BJ (cell line): ENCODE measurements around the gene TMEM222. TPM values are rescaled to one million over a fixed set of nuclear protein-coding genes. Genes with fewer than 3 reads are reported as not detected.

ENCODE experiments used
- CTCF ChIA-PET: fragments of 350-600 bp; formaldehyde crosslinking; extraction: SDS; loops from one replicate; lab custom pipeline; 2021; ENCODE audit warnings: antibody characterized with exemption, inconsistent platforms; lab: Yijun Ruan, JAX
- POLR2A ChIA-PET: fragments of 300-600 bp; sonication (Branson Sonifier 250); formaldehyde crosslinking; extraction: SDS; loops from one replicate; lab custom pipeline; 2021; ENCODE audit warnings: antibody characterized with exemption; lab: Charles Lee
- DNase-seq: peaks from one replicate; pipeline ENCODE4 v3.0.0-alpha.2; 2011; ENCODE audit warnings: low read depth
- H3K27me3 ChIP-seq: 2 replicates; pipeline ENCODE4 v1.6.0; 2011; ENCODE audit warnings: low read length; ENCODE audit not compliant: control insufficient read depth, insufficient read depth
- H3K36me3 ChIP-seq: 2 replicates; pipeline ENCODE4 v1.5.1; 2011; ENCODE audit warnings: low read length; ENCODE audit not compliant: control insufficient read depth, insufficient read depth
- H3K4me3 ChIP-seq: 2 replicates; pipeline ENCODE4 v1.5.1; 2011; ENCODE audit warnings: low read depth, mild to moderate bottlenecking, control low read depth, low read length
- CTCF ChIP-seq: IDR thresholded peaks from 2 replicates; pipeline ENCODE4 v1.5.1; 2011; ENCODE audit warnings: low read depth, mild to moderate bottlenecking, control low read depth, inconsistent platforms, low read length, moderate library complexity; ENCODE audit not compliant: insufficient read depth
- polyA minus RNA-seq: library from RNA; depleted of rRNA, polyadenylated mRNA; stranded (reverse); fragments of >200 nt; gene quantifications from 2 replicates; pipeline ENCODE4 v1.2.3, GENCODE V29; 2011; rRNA and poly(A)+ RNA removed
- polyA plus RNA-seq: library from polyadenylated mRNA; depleted of rRNA; stranded (reverse); fragments of >200 nt; gene quantifications from 2 replicates; pipeline ENCODE4 v1.2.3, GENCODE V29; 2011; rRNA removed

The TMEM222 gene, protein sequence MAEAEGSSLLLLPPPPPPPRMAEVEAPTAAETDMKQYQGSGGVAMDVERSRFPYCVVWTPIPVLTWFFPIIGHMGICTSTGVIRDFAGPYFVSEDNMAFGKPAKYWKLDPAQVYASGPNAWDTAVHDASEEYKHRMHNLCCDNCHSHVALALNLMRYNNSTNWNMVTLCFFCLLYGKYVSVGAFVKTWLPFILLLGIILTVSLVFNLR
- polyA plus RNA-seq (39.4 and 76.2 TPM in 2 replicates), polyA minus RNA-seq (46.8 and 68.3 TPM in 2 replicates)

DNA sequence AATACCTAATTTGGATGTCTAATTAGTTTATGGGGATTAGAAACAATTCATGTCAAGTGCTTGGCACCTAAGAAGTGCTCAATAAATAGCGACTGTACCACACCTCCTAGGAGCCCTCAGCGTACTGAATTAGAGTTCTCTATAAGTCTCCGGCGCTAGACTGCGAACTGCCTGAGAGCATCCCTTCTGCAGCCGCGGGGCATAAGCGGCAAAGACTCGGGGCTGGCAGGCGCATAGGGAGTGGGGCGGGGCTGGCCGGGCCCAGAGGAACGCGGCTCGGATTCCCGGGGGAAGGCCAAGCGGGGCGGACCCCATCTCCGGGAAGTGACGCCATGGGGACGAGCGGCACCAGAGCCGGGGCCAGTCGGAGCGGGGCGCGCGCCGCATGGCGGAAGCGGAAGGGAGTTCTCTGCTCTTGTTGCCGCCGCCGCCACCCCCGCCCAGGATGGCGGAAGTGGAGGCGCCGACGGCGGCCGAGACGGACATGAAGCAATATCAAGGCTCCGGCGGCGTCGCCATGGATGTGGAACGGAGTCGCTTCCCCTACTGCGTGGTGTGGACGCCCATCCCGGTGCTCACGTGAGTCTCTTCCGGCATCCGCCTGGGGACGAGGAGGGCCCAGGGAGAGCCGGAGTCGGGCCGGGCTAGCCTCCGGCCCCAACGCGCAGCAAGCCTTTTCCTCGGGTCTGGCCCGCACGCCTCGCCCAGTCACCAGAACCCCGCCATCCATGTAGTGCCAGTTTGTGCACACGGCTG is at the start of gene TMEM222:
TSS of gene TMEM222 (plus strand) at position 351 of the 756 bp plus-strand sequence. CDS start at position 386, 35 bp downstream.
- peak; percentile 75 for DNase-seq
- CTCF ChIA-PET: interaction anchor here (0.7 to 2.1 kb wide), 6 partner anchors 11 to 44 kb away, joined by 3 to 33 read pairs (median 5); partner anchors contain the start of gene MAP3K6
- no peaks in the 10 kb centered on the region for H3K27me3 ChIP-seq
- H3K36me3 ChIP-seq: peaks cover 7% of the 10 kb centered on the region
- no peak for TF ChIP-seq CTCF
- H3K4me3 ChIP-seq: peak within 1 kb of the TSS; percentile 89
- POLR2A ChIA-PET: no interaction called here

GRCh38 chr1:27274204-27274603 is 47.8 kb upstream of the TMEM222 start:
- Histone ChIP-seq H3K4me3 (no peak overlapping the region), H3K27me3 (no peaks in the 10 kb centered on the region), H3K36me3 (no peaks in the 10 kb centered on the region)
- ChIA-PET CTCF (no interaction called here), POLR2A (no interaction called here)
- no peak for DNase-seq
- no peak for TF ChIP-seq CTCF

- Histone ChIP-seq H3K27me3 (no peaks in the 10 kb centered on the region), H3K36me3 (no peaks in the 10 kb centered on the region), H3K4me3 (no peak overlapping the region)
- TF ChIP-seq CTCF: no peak
- CTCF ChIA-PET: no interaction called here
- DNase-seq: no peak
- POLR2A ChIA-PET: no interaction called here
Measured at GRCh38 chr1:27275696-27276095, 46.3 kb upstream of the TMEM222 start.

DNA sequence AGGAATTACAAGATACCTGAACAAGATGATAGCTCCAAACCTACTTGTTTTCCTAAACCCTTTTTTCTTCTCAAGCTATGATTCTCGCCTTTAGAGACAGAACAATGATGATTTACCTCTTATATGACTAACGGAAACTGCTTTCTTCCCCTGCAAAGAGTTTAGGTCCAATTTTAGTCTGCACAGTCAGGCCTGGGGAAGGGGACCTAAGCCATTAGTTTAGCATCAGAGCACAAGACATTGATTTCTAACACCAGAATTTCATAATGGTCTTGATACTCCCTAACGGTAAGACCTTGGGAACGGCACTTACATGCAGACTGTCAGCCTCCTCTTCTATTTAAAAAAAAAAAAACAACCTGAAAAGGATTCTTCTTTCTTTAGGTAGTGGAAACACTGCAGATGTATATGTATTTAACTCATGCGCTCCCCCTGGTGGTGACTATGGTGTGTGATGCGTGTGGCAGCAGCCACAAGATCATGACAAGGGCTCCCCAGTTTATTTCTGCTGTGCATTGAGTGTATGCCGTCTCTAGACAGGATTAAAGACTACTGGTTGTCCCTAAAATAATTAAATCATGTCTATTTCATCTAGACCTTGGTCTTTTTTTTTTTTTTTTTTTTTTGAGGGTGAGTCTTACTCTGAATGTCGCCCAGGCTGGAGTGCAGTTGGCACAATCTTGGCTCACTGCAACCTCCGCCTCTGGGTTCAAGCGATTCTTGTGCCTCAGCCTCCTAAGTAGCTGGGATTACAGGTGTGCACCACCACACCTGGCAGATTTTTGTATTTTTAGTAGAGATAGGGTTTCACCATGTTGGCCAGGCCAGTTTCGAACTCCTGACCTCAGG is 37.3 kb upstream of the TMEM222 start:
- ChIA-PET POLR2A (no interaction called here), CTCF (interaction anchor here (0.6 to 9.8 kb wide), 27 partner anchors 11 to 322 kb away, joined by 3 to 164 read pairs (median 4); no protein-coding TSS in a partner anchor)
- DNase-seq: no peak
- Histone ChIP-seq H3K4me3 (no peak overlapping the region), H3K36me3 (peaks cover 5% of the 10 kb centered on the region), H3K27me3 (no peaks in the 10 kb centered on the region)
- TF ChIP-seq CTCF: peak; percentile 79
